ENCODE data around the gene NCOA1. TPM values are rescaled to one million over a fixed set of nuclear protein-coding genes. Genes with fewer than 3 reads are reported as not detected.

Gene NCOA1
- total and polyA plus RNA-seq, 2 of the 4 experiments (the other 2 are of a cell fraction): 6.7 to 11.3 TPM

GRCh38 chr2:24453379-24454073, 37.5 kb upstream of the NCOA1 start:
- H2AK5ac ChIP-seq (ENCODE audit: low read depth, low read length): no peak overlapping the region
- dilution Hi-C loops (cut with HindIII; ENCODE audit: low sequenced_read_pairs, unreplicated experiment): no loop called here
- H2AK9ac ChIP-seq (replicated peaks; ENCODE audit: low read depth, low read length, poor library complexity): no peak overlapping the region
- intact Hi-C loops (cut with micrococcal nuclease): no loop called here
- H3K9me1 ChIP-seq (ENCODE audit: insufficient read depth, low read length): 0 out of 2 replicates have a peak, but pooled peaks cover 4% of the 10 kb centered on the region
- no peak overlapping the region for H2AFZ ChIP-seq (replicated peaks; ENCODE audit: low read length, poor library complexity)
- in situ Hi-C loops (cut with MboI; ENCODE audit: low sequenced_read_pairs): no loop called here
- POLR2A ChIA-PET (ENCODE audit: unreplicated experiment): no interaction called here
- peaks cover 2% of the 10 kb centered on the region; the same call in 1 of the 2 replicates for H3K27me3 ChIP-seq (ENCODE audit: control insufficient read depth, insufficient read depth, low read length)
- no peak overlapping the region for H2BK120ac ChIP-seq (ENCODE audit: low read depth, low read length)
- H3K23ac ChIP-seq (ENCODE audit: low read depth, low read length): no peak overlapping the region
- no peak overlapping the region for H3K14ac ChIP-seq (replicated peaks; ENCODE audit: low read depth, low read length)
- no peak for TF ChIP-seq RCOR1 (IDR thresholded peaks at IDR 0.05; ENCODE audit: insufficient replicate concordance, low read length)
- WGBS, 2 experiments (ENCODE audit: extremely low coverage in 2 of 2, insufficient read length in 1 of 2): no CpG with 5 or more reads among the region's 2 CpGs
- BruUV-seq (replicated peaks): no TSS peak
- no peak overlapping the region for H2BK15ac ChIP-seq (ENCODE audit: low read depth, low read length)
- no peak overlapping the region for H3K9ac ChIP-seq (ENCODE audit: low read depth, low read length)
- H4K20me1 ChIP-seq (ENCODE audit: insufficient read depth, low read length): no peaks in the 10 kb centered on the region
- H2BK20ac ChIP-seq (ENCODE audit: low read depth, low read length): no peak overlapping the region
- H3K4me2 ChIP-seq (ENCODE audit: low read depth, low read length): no peak overlapping the region
- ATAC-seq (ENCODE audit: low read depth) (no peak), DNase-seq (no peak)
- H3K79me1 ChIP-seq (ENCODE audit: low read depth in 1 of 2, low read length in 2 of 2): no peaks in the 10 kb centered on the region
- no peak overlapping the region for H3K56ac ChIP-seq (ENCODE audit: extremely low read depth, insufficient read depth, low read length)
- no peaks in the 10 kb centered on the region for H3K36me3 ChIP-seq (ENCODE audit: control insufficient read depth, insufficient read depth, low read length)
- H3K18ac ChIP-seq (ENCODE audit: low read depth, low read length): no peak overlapping the region
- no peak overlapping the region for H4K8ac ChIP-seq (ENCODE audit: low read depth in 2 of 2, low read length in 2 of 2)
- H3K4ac ChIP-seq (ENCODE audit: low read depth, low read length): no peak overlapping the region
- CTCF ChIA-PET: interaction anchor here (0.6 kb wide), 4 partner anchors 42 to 809 kb away, joined by 3 to 4 read pairs (median 4); no protein-coding TSS in a partner anchor
- H3K27ac ChIP-seq (ENCODE audit: insufficient read depth, low read length): no peak overlapping the region
- H3K9me3 ChIP-seq (ENCODE audit: control insufficient read depth, insufficient read depth, low read length): peaks cover 9% of the 10 kb centered on the region
- H4K91ac ChIP-seq (ENCODE audit: insufficient read depth, low read depth, low read length): no peak overlapping the region
- H4K5ac ChIP-seq (ENCODE audit: low read depth, low read length): no peak overlapping the region
- no peak overlapping the region for H2BK5ac ChIP-seq (ENCODE audit: low read depth, low read length, poor library complexity, severe bottlenecking)
- peaks cover 3% of the 10 kb centered on the region; the same call in 1 of the 2 replicates for H3K4me1 ChIP-seq (ENCODE audit: control insufficient read depth, insufficient read depth, low read length)
- no peak overlapping the region for H3K4me3 ChIP-seq (ENCODE audit: insufficient read depth, low read depth, low read length)

Data from IMR-90 (cell line).